Neural progenitor cell (in vitro differentiated cells): ENCODE measurements around the gene KCNMA1. TPM values are rescaled to one million over a fixed set of nuclear protein-coding genes. Genes with fewer than 3 reads are reported as not detected.

Source experiments
- DNase-seq: peaks from one replicate; pipeline ENCODE4 v3.0.0-alpha.2; 2016; ENCODE audit warnings: low spot score
- H2AFZ ChIP-seq: fragments of 200-600 bp; sonication (generic); replicated peaks from 2 replicates; pipeline ENCODE4 v1.6.1; 2016; ENCODE audit warnings: antibody characterized with exemption
- H3F3A ChIP-seq: fragments of 200-600 bp; sonication (generic); 2 replicates; pipeline ENCODE4 v1.6.1; 2016; ENCODE audit warnings: antibody characterized with exemption, low read depth
- H3K27ac ChIP-seq: fragments of 200-600 bp; sonication (generic); 2 replicates; pipeline ENCODE4 v1.5.1; 2016; ENCODE audit warnings: mild to moderate bottlenecking
- H3K27me3 ChIP-seq: fragments of 200-600 bp; sonication (generic); 2 replicates; pipeline ENCODE4 v1.6.1; 2016; ENCODE audit warnings: mild to moderate bottlenecking, moderate library complexity
- H3K36me3 ChIP-seq: fragments of 200-600 bp; sonication (generic); 2 replicates; pipeline ENCODE4 v1.5.1; 2016
- H3K4me1 ChIP-seq: fragments of 200-600 bp; sonication (generic); 2 replicates; pipeline ENCODE4 v1.6.1; 2016; ENCODE audit warnings: mixed run types
- H3K4me2 ChIP-seq: fragments of 200-600 bp; sonication (generic); 2 replicates; pipeline ENCODE4 v1.6.1; 2016
- H3K4me3 ChIP-seq: fragments of 200-600 bp; sonication (generic); 2 replicates; pipeline ENCODE4 v1.5.1; 2016
- H3K79me2 ChIP-seq: fragments of 200-600 bp; sonication (generic); 2 replicates; pipeline ENCODE4 v1.6.1; 2016; ENCODE audit warnings: low read depth
- H3K9ac ChIP-seq: fragments of 200-600 bp; sonication (generic); 2 replicates; pipeline ENCODE4 v1.6.1; 2016
- H3K9me3 ChIP-seq: fragments of 200-600 bp; sonication (generic); 2 replicates; pipeline ENCODE4 v1.5.1; 2016; ENCODE audit warnings: low read depth
- H4K20me1 ChIP-seq: fragments of 200-600 bp; sonication (generic); 2 replicates; pipeline ENCODE4 v1.6.1; 2016; ENCODE audit warnings: low read depth
- H3K27ac Mint-ChIP-seq: 3 replicates; pipeline ENCODE4 v1.8.0; 2021; ENCODE audit warnings: mixed read lengths
- H3K27me3 Mint-ChIP-seq: 2 replicates; pipeline ENCODE4 v1.8.0; 2022; ENCODE audit warnings: low read depth, mild to moderate bottlenecking, inconsistent platforms, moderate library complexity, mixed read lengths; ENCODE audit not compliant: insufficient read depth
- H3K36me3 Mint-ChIP-seq: 3 replicates; pipeline ENCODE4 v1.8.0; 2021; ENCODE audit warnings: mixed read lengths
- H3K4me1 Mint-ChIP-seq: 3 replicates; pipeline ENCODE4 v1.8.0; 2021; ENCODE audit warnings: mixed read lengths
- H3K4me3 Mint-ChIP-seq: 3 replicates; pipeline ENCODE4 v1.8.0; 2021; ENCODE audit warnings: mild to moderate bottlenecking, moderate library complexity, mixed read lengths
- H3K9me3 Mint-ChIP-seq: 3 replicates; pipeline ENCODE4 v1.8.0; 2020; ENCODE audit warnings: mixed read lengths
- EZH2 ChIP-seq: fragments of 200-600 bp; sonication (generic); IDR thresholded peaks from 2 replicates; pipeline ENCODE4 v1.6.1; 2017; ENCODE audit warnings: antibody characterized with exemption, mild to moderate bottlenecking, moderate library complexity
- EZH2phosphoT487 ChIP-seq: fragments of 200-600 bp; sonication (generic); IDR thresholded peaks from 2 replicates; pipeline ENCODE4 v1.6.1; 2017; ENCODE audit warnings: antibody characterized with exemption
- total RNA-seq: library from RNA; depleted of rRNA; stranded (reverse); fragments of >200 nt; gene quantifications from 2 replicates; pipeline ENCODE4 v1.2.3, GENCODE V29; 2015; ENCODE audit warnings: low replicate concordance
- TF ChIP-seq, protein P1 (sequence below): fragments of 200-600 bp; sonication (generic); IDR thresholded peaks from 2 replicates; pipeline ENCODE4 v1.5.1; 2017; ENCODE audit warnings: antibody characterized with exemption, mild to moderate bottlenecking

The KCNMA1 gene
- total RNA-seq, 1 donor from 2014 or later, result 2.4 TPM

DNA sequence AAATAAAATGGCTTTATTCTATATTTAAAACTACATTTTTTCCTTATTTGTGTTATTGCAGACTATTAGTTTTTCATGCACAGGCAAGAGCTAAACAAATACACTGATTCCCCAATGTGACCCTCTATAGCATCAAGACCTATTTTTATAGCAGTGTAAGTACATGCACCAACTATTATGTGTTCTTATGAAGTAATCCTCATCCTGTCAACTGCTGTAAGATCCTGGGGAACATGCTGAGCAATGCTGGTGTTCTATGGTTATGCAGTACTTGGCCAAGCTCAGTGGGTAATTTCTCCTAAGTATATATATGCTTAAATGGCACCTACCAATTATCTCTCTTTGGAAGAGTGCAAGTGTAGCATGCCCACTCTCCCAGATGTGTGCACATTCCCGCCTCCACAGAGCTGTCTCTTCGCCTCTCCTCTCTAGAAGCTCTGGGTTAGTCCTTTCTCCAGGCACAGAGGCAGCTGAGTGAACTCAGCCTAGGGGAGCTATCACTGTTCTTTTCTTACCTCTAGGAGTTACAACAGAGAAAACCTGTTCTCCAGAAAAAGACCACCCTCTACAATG, 428.8 kb downstream of the KCNMA1 start:
- Histone ChIP-seq H3K9me3 (no peaks in the 10 kb centered on the region), H3K79me2 (no peaks in the 10 kb centered on the region), H2AFZ (no peak overlapping the region), H3K4me2 (no peak overlapping the region), H3K4me1 (no peaks in the 10 kb centered on the region), H3K27ac (no peak overlapping the region), H3K9ac (no peak overlapping the region), H3K27me3 (no peaks in the 10 kb centered on the region), H3K4me3 (no peak overlapping the region), H4K20me1 (no peaks in the 10 kb centered on the region), H3K36me3 (no peaks in the 10 kb centered on the region), H3F3A (no peaks in the 10 kb centered on the region)
- peaks cover 6% of the 10 kb centered on the region for H3K4me1 Mint-ChIP-seq
- H3K27ac Mint-ChIP-seq, result no peak overlapping the region
- H3K9me3 Mint-ChIP-seq, result peaks cover 9% of the 10 kb centered on the region
- no peak for DNase-seq
- H3K27me3 Mint-ChIP-seq, result peaks cover 2% of the 10 kb centered on the region
- no peak overlapping the region for H3K4me3 Mint-ChIP-seq
- H3K36me3 Mint-ChIP-seq, result no peaks in the 10 kb centered on the region
- TF ChIP-seq, protein P1, sequence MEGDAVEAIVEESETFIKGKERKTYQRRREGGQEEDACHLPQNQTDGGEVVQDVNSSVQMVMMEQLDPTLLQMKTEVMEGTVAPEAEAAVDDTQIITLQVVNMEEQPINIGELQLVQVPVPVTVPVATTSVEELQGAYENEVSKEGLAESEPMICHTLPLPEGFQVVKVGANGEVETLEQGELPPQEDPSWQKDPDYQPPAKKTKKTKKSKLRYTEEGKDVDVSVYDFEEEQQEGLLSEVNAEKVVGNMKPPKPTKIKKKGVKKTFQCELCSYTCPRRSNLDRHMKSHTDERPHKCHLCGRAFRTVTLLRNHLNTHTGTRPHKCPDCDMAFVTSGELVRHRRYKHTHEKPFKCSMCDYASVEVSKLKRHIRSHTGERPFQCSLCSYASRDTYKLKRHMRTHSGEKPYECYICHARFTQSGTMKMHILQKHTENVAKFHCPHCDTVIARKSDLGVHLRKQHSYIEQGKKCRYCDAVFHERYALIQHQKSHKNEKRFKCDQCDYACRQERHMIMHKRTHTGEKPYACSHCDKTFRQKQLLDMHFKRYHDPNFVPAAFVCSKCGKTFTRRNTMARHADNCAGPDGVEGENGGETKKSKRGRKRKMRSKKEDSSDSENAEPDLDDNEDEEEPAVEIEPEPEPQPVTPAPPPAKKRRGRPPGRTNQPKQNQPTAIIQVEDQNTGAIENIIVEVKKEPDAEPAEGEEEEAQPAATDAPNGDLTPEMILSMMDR, result no peak
- TF ChIP-seq EZH2phosphoT487, result no peak
- no peak for TF ChIP-seq EZH2

DNA sequence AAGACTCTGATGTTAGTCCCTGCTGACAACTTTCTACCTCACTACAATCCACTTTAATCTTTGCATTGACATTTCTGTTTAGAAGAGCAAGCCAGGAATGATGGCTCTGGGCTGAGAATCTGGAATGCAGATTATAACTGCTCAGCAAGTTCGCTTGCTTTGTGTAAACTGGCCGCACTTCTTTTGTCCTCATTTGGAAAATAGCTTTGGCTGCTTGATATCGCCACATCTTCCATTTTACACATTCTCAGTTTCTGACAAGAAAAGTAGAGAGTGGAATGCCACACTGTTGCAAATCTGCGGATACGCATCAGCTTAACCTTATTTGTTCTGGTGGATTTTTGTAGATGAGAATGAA, 429.8 kb downstream of the KCNMA1 start:
- peaks cover 6% of the 10 kb centered on the region for H3K4me1 Mint-ChIP-seq
- Histone ChIP-seq H3K27ac (no peak overlapping the region), H3K4me3 (no peak overlapping the region), H3F3A (no peaks in the 10 kb centered on the region), H3K79me2 (no peaks in the 10 kb centered on the region), H3K36me3 (no peaks in the 10 kb centered on the region), H3K27me3 (no peaks in the 10 kb centered on the region), H3K9me3 (no peaks in the 10 kb centered on the region), H3K9ac (no peak overlapping the region), H2AFZ (no peak overlapping the region), H4K20me1 (no peaks in the 10 kb centered on the region), H3K4me1 (no peaks in the 10 kb centered on the region), H3K4me2 (no peak overlapping the region)
- H3K27me3 Mint-ChIP-seq, result peaks cover 4% of the 10 kb centered on the region
- H3K4me3 Mint-ChIP-seq, result no peak overlapping the region
- no peaks in the 10 kb centered on the region for H3K36me3 Mint-ChIP-seq
- TF ChIP-seq EZH2phosphoT487 (no peak), EZH2 (no peak)
- TF ChIP-seq, protein P1, result no peak
- H3K27ac Mint-ChIP-seq, result no peak overlapping the region
- DNase-seq, result no peak
- peaks cover 9% of the 10 kb centered on the region for H3K9me3 Mint-ChIP-seq

DNA sequence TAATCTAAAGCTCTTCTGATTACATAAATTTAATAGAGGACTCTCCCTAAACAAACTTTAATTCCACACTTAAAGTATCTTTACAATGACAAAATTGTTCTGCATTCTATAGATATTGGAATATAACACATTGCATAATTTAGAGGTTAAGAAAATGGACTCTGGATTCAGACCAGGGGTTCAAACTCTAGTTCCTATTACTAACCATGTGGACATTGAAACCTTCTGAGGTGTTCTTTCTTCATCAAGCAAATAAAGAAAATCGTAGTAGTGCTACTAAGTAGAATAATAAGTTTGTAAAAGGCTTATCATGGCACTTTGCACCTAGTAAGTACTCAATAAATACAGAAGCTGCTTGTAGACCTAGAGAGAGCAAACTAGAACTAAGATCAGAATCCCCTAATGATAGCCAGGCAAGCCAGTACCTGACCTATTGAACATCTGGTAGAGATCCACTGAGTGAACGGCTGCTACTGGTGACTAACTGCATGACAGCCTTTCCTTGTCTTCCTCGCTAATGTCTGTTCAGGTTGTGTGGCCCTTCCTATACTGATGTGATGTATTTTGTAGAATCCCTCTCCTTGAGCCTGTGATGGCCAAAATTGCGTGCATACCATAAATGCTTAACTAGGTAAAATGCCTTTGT, 430.3 kb downstream of the KCNMA1 start:
- Mint-ChIP-seq H3K27me3 (peaks cover 4% of the 10 kb centered on the region), H3K9me3 (peaks cover 9% of the 10 kb centered on the region), H3K4me1 (peaks cover 6% of the 10 kb centered on the region), H3K4me3 (no peak overlapping the region), H3K36me3 (no peaks in the 10 kb centered on the region), H3K27ac (no peak overlapping the region)
- Histone ChIP-seq H3K79me2 (no peaks in the 10 kb centered on the region), H3K27ac (no peak overlapping the region), H3K36me3 (no peaks in the 10 kb centered on the region), H4K20me1 (no peaks in the 10 kb centered on the region), H3K27me3 (no peaks in the 10 kb centered on the region), H3K9ac (no peak overlapping the region), H3K4me1 (no peaks in the 10 kb centered on the region), H2AFZ (no peak overlapping the region), H3F3A (no peaks in the 10 kb centered on the region), H3K4me3 (no peak overlapping the region), H3K4me2 (no peak overlapping the region), H3K9me3 (no peaks in the 10 kb centered on the region)
- TF ChIP-seq EZH2 (no peak), EZH2phosphoT487 (no peak)
- TF ChIP-seq, protein P1, result no peak
- no peak for DNase-seq
